ENCODE data around the gene P4HB. TPM values are rescaled to one million over a fixed set of nuclear protein-coding genes. Genes with fewer than 3 reads are reported as not detected.

Gene P4HB
- total RNA-seq, 1 experiment from 2014 or later: 759 TPM

GRCh38 chr17:81829858-81830257, 30.5 kb downstream of the P4HB start:
- ChIA-PET POLR2A (interaction anchor here (0.6 kb wide), 1 partner anchor 340 kb away, joined by 13 read pairs; no protein-coding TSS in a partner anchor), CTCF (no interaction called here)
- Histone ChIP-seq H3K9me3 (ENCODE audit: control insufficient read depth, insufficient read depth, low read depth, low read length) (no peaks in the 10 kb centered on the region), H3K4me1 (ENCODE audit: control insufficient read depth, insufficient read depth, low read length) (peaks cover 18% of the 10 kb centered on the region), H3K4me3 (ENCODE audit: low read depth in 2 of 2, low read length in 2 of 2) (no peak overlapping the region), H3K27me3 (ENCODE audit: control insufficient read depth, insufficient read depth, low read length) (no peaks in the 10 kb centered on the region), H3K36me3 (ENCODE audit: control insufficient read depth, insufficient read depth, low read length) (no peaks in the 10 kb centered on the region; the same call in 1 of the 2 replicates), H3K27ac (ENCODE audit: low read length) (no peak overlapping the region)
- intact Hi-C loops (cut with micrococcal nuclease; ENCODE audit: unreplicated experiment): no loop called here
- ATAC-seq (no peak), DNase-seq (ENCODE audit: low read depth, low spot score) (no peak)
- in situ Hi-C loops (cut with HindIII; ENCODE audit: low pct_unique_long_range_greater_than_20kb, low sequenced_read_pairs): no loop called here
- no TSS peak for BruUV-seq (replicated peaks)
- TF ChIP-seq SIN3A (IDR thresholded peaks at IDR 0.05; ENCODE audit: borderline replicate concordance, insufficient read depth, low read depth, low read length) (no peak), TCF7L2 (IDR thresholded peaks at IDR 0.05; ENCODE audit: low read depth, low read length) (no peak), POLR2AphosphoS5 (IDR thresholded peaks at IDR 0.05; ENCODE audit: low read depth, low read length) (no peak)
- TF ChIP-seq, protein P1, sequence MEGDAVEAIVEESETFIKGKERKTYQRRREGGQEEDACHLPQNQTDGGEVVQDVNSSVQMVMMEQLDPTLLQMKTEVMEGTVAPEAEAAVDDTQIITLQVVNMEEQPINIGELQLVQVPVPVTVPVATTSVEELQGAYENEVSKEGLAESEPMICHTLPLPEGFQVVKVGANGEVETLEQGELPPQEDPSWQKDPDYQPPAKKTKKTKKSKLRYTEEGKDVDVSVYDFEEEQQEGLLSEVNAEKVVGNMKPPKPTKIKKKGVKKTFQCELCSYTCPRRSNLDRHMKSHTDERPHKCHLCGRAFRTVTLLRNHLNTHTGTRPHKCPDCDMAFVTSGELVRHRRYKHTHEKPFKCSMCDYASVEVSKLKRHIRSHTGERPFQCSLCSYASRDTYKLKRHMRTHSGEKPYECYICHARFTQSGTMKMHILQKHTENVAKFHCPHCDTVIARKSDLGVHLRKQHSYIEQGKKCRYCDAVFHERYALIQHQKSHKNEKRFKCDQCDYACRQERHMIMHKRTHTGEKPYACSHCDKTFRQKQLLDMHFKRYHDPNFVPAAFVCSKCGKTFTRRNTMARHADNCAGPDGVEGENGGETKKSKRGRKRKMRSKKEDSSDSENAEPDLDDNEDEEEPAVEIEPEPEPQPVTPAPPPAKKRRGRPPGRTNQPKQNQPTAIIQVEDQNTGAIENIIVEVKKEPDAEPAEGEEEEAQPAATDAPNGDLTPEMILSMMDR (IDR thresholded peaks at IDR 0.05): no peak
- TF ChIP-seq, protein P2, sequence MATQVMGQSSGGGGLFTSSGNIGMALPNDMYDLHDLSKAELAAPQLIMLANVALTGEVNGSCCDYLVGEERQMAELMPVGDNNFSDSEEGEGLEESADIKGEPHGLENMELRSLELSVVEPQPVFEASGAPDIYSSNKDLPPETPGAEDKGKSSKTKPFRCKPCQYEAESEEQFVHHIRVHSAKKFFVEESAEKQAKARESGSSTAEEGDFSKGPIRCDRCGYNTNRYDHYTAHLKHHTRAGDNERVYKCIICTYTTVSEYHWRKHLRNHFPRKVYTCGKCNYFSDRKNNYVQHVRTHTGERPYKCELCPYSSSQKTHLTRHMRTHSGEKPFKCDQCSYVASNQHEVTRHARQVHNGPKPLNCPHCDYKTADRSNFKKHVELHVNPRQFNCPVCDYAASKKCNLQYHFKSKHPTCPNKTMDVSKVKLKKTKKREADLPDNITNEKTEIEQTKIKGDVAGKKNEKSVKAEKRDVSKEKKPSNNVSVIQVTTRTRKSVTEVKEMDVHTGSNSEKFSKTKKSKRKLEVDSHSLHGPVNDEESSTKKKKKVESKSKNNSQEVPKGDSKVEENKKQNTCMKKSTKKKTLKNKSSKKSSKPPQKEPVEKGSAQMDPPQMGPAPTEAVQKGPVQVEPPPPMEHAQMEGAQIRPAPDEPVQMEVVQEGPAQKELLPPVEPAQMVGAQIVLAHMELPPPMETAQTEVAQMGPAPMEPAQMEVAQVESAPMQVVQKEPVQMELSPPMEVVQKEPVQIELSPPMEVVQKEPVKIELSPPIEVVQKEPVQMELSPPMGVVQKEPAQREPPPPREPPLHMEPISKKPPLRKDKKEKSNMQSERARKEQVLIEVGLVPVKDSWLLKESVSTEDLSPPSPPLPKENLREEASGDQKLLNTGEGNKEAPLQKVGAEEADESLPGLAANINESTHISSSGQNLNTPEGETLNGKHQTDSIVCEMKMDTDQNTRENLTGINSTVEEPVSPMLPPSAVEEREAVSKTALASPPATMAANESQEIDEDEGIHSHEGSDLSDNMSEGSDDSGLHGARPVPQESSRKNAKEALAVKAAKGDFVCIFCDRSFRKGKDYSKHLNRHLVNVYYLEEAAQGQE (IDR thresholded peaks at IDR 0.05; ENCODE audit: insufficient read depth in 1 of 2, low read depth in 2 of 2, low read length in 1 of 2): no peak

DNA sequence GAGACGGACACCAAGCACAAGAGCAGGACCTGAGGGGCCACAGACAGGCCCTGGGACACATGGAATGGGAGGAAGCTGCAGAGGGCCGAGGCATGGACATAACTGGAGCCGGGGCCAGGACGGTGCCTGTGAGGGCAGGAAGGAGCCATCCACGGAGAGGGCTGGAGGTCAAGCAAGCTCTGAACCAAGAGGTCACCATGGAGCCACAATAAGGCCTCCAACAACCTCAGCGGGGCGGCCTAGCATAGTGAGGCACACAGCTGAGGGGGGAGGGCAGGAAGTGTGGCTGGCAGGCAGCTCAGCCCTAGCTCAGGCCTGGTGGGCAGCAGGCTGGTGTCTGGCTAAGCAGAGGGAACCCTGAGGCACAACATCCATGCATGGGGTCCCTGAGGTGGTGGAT, 31.7 kb downstream of the P4HB start:
- no peak for ATAC-seq
- CTCF ChIA-PET: no interaction called here
- intact Hi-C loops (cut with micrococcal nuclease; ENCODE audit: unreplicated experiment): no loop called here

More for the DNA sequence above, 31.7 kb downstream of the P4HB start:
- DNase-seq (ENCODE audit: low read depth, low spot score): no peak
- peaks cover 18% of the 10 kb centered on the region for H3K4me1 ChIP-seq (ENCODE audit: control insufficient read depth, insufficient read depth, low read length)
- no peaks in the 10 kb centered on the region; the same call in 1 of the 2 replicates for H3K36me3 ChIP-seq (ENCODE audit: control insufficient read depth, insufficient read depth, low read length)
- TF ChIP-seq, protein P2 (IDR thresholded peaks at IDR 0.05; ENCODE audit: insufficient read depth in 1 of 2, low read depth in 2 of 2, low read length in 1 of 2): no peak
- TF ChIP-seq TCF7L2 (IDR thresholded peaks at IDR 0.05; ENCODE audit: low read depth, low read length): no peak
- H3K27me3 ChIP-seq (ENCODE audit: control insufficient read depth, insufficient read depth, low read length): no peaks in the 10 kb centered on the region
- BruUV-seq (replicated peaks): no TSS peak
- no peaks in the 10 kb centered on the region for H3K9me3 ChIP-seq (ENCODE audit: control insufficient read depth, insufficient read depth, low read depth, low read length)
- in situ Hi-C loops (cut with HindIII; ENCODE audit: low pct_unique_long_range_greater_than_20kb, low sequenced_read_pairs): no loop called here
- H3K27ac ChIP-seq (ENCODE audit: low read length): no peak overlapping the region; the same call in 1 of the 2 replicates
- H3K4me3 ChIP-seq (ENCODE audit: low read depth in 2 of 2, low read length in 2 of 2): no peak overlapping the region
- POLR2A ChIA-PET: no interaction called here
